NCI-H128 (cell line): Measurements from ENCODE around the gene TMEM163.
"Not testable (repeated sequence)": the region's sequence is repeated elsewhere in the genome, so short reads cannot be mapped to it uniquely, and the experiment has no call there.

Experiments used
- DNase-seq: peaks from one replicate; lab custom pipeline; 2025; ENCODE audit not compliant: unreplicated experiment; lab: John Stamatoyannopoulos, UW

Gene TMEM163

DNA sequence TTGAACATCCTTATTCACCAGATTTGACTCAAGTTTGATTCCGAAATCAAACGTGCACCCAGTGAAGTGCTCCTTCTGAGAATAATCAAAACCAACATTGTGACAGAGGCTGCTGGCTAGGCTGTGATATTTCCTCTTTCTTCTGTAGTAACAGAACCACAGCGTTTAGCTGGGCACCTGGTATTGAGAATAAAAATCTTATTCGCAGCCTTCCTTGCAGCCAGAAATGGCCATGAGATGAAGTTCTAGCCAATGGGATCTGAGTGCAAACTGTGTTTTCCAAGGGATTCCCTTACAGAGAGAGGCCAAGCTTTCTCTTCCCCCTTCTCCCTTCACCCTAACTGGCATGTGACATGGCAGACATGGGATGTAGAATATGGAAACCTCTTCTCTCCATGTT is 51.7 kb downstream of the TMEM163 start:
- no peak for DNase-seq

- DNase-seq: no peak
These were observed 52.9 kb downstream of the TMEM163 start for GRCh38 chr2:134665727-134666506.

GRCh38 chr2:134663451-134664450 is 55.0 kb downstream of the TMEM163 start:
- no peak for DNase-seq

DNA sequence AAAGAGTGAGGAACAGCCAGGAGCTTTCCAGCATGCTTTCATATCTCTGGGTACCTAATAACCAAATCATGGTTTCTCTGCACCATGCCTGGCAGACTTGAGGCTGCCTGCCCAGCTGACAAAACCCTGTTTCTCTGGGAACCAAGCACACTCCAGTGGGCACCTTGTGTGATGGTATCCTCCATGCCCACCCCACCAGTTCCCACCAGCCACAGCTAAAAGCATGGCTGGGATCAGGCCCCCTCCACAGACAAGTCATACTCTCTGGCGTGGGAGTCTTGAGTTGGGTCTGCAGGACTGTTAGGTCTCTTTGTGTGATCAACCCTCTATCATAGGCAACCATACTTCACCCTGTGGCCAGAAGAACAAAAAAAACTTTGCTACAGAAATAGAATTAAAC is 56.0 kb downstream of the TMEM163 start:
- DNase-seq: no peak

DNA sequence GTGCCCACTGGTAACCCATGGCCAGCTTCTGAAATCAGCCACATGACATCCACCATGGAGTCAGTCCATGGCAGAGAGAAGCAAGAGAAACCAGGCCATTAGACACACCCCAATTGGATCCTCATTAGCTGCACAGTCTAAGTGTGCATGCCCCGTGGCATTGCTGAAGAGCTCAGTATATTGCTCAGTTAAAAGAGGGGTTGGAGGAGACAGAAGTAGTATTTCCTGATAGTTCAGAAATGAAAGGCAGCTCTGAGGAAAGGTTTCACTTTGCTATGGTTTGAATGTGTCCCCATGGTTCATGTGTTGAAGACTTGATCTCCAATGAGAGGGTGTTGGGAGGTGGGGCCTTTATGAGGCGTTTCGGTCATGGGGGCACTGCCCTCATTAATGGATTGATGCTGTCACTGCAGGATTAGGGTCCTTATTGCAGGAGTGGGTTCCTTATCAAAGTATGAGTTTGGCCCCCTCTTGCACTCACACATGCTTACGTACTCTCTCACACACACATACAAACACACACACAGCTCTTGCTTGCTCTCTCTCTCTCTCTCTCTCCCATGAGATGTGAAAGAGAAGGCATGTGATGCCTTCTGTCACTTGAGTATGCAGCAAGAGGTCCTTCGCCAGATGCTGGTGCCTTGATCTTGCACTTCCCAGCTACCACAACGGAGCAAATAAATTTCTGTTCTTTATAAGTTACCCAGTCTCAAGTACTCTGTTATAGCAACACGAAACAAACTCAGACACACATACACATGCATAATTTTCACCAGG is 58.0 kb downstream of the TMEM163 start:
- no peak for DNase-seq

- DNase-seq: no peak
These were observed 59.1 kb downstream of the TMEM163 start for GRCh38 chr2:134659724-134660123.

GRCh38 chr2:134657650-134658250 is 61.0 kb downstream of the TMEM163 start:
- DNase-seq: no peak

DNA sequence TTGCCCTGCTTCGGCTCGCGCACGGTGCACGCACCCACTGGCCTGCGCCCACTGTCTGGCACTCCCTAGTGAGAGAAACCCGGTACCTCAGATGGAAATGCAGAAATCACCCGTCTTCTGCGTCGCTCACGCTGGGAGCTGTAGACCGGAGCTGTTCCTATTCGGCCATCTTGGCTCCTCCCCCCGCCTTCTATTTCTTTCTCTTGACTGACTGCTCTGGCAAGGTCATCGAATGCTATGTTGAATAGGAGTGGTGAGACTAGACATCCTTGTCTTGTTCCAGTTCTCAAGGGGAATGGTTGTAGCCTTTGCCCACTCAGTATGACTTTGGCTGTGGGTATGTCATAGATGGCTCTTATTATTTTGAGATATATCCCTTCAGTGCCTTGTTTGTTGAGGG is 62.4 kb downstream of the TMEM163 start:
- not testable (repeated sequence) for DNase-seq

GRCh38 chr2:134648586-134648985 is 70.2 kb downstream of the TMEM163 start:
- no peak for DNase-seq

DNA sequence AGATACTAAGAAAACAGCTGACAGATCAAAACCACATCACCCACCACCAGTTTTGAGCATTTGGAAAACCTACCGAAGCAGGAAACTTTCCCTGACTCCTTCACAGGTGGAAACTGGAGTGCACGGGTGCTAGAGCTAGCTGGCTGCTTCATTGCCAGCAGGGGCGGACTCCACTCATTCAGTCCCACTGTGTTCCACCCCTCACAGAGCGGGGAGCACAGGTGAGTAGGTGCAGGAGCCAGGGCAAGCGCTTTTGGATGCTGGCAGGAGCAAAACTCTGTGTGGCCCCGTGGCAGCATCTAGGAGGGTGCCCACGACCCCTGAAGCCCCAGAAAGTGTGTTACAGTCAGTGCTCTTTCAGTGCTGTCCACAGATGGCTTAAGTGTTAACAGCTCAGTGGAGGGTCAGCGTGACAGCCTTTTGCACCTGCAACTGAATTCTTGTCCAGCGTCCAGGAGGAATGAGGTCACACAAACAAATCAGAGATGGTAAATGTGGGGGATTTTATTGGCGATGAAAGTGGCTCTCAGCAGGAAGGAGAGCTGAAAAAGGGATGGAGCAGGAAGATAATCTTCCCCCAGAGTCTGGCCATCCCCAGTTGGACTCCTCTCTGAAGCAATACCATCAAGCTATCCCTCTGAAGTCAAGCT is 71.1 kb downstream of the TMEM163 start:
- no peak for DNase-seq

DNA sequence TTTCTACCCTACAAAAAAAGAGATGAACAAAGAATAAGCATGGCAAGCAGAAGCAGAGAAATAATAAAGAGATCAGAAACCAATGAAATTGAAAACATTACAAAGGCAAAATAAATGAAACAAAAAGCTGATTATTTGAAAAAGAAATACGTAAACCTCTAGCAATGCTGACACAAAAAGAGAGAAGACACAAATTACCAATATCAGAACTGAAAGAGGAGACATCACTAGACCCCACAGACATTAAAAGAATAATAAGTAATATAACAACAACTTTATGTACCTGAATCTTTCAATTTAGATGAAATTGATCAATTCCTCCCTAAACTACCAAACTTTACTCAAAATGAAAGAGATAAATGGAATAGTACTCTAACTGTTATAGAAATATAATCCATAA is 75.9 kb downstream of the TMEM163 start:
- DNase-seq: no peak

DNA sequence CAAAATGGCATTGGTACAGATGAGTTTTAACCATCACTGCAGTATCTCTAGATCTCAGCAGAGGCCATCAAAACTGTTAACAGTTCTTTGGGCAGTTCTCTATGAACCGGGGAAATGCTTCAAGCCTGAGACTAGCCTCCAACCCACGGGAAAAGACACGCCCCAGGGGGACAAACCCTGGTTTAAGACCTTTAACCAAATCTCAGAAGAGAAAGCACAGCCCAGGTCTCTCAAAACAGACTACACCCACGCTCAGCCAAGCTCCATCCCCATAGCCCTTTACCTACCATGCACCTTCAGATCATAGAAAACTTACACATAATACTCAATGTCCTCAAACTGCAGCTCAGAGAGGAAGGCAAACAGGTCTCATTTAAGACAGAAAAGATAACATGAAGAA is 78.3 kb downstream of the TMEM163 start:
- no peak for DNase-seq

DNA sequence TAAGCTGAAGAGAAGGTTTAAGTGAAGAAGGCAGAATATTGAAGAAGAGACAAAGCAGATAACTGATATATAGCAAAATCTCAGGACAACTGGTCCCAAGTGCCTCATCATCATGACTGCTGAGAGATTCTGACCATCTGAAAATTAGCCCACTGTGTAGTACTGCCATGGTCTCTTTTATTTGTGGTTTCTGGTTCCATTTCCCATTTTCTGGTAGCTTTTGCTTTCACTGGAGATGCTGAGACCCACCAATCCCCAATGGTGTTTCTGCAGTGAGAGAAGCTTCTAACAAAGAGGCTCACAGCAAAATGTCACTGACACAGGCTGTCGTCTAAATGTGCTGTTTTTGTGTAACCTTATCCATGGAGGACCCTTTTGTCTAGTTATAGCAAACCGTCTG is 79.5 kb downstream of the TMEM163 start:
- DNase-seq: no peak

GRCh38 chr2:134636714-134637113 is 82.1 kb downstream of the TMEM163 start:
- DNase-seq: no peak

DNA sequence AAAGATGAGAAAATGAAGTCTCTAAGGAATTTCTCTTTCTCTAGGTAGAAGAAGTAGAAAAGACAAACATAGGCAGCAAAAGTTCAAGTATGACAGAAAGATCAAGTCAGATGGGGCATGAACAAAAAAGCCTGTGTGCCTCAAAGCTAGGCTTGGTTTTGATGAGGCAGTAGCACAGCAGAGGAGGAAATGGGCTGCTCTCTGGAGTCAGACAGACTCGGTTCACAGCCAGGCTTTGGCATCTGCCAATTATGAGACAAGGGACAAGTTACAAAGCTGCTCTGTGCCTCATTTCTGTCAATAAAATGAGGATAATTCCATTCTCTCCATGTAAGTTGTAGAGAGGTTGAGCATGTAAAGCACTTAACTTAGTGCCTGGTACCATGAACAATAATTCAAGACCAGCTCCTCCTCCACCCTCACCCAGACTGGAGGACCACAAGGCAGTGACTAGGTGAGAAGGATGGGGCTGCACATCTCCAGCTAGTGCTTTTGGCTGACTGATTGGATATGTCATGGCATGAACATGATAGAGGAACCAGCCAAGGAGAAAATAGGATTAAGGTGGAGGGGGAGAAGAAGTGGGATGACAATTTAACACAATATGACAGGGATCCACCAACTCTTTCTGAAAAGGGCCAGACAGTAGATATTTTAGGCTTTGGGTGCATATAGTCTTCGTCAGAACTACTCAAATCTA is 84.6 kb downstream of the TMEM163 start:
- no peak for DNase-seq

DNA sequence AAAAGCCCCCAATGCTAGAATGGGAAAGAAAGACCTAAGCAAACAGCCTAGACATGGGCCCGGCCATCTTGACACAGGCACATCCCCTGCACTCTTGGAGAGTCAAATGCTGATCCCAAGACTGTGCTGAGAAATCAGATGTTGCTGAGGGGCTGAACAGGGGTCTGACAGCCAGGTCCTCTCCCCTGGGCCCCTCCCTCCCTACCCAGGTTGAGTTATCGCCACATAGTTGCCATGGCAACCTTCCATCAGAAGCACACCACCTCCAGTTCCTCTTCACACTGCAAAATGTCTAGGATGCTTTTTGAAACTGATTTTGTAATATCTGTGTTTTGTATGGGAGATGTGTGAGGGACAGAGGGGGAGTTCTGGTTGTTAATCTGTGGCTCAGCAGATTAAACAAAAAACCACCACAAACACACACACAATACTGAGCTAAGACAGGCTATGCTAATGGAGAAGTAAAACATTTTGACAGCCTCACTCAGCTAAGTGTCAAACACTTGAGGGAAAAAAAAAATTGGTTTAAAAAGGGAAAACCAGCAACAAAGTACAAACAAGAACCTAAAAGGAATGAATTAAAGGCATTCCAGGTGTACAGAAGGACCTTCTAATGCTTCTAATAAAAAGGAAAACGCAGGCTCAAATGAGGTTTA is 88.2 kb downstream of the TMEM163 start:
- no peak for DNase-seq

DNA sequence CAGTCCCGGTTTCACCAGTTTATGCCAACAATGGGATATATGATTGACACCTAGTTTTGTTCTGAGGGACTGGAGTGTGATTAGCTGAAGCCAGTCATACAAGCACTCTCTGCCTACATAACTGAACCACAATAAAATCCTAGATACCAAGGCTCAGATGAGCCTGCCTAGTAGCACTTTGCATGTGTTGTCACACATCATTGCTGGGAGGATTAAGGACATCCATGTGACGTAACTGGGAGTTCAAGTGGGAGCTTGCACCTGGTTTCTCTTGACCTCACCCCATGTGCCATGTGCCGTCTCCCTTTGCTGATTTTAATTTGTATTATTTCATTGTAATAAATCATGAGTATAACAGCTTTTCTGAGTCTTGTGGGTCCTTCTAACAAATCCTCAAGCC is 90.3 kb downstream of the TMEM163 start:
- no peak for DNase-seq

DNA sequence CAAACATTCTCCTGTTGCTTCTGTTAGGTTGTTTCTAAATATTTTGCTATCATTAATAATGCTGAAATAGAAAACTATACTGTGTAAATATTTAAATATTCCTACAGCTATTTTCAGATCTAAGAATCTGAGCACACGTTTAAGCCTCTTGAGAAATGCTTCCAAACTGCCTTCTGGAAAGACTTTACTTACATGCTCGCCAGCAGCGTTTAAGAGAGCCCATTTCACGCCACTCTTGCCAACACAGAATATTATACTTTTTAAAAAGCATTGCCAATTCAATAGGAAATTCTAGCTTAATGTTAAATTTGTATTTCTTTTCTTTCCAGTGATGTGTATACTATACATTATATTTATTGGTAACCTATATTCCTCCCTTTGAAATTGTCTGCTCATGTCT is 92.0 kb downstream of the TMEM163 start:
- no peak for DNase-seq

DNA sequence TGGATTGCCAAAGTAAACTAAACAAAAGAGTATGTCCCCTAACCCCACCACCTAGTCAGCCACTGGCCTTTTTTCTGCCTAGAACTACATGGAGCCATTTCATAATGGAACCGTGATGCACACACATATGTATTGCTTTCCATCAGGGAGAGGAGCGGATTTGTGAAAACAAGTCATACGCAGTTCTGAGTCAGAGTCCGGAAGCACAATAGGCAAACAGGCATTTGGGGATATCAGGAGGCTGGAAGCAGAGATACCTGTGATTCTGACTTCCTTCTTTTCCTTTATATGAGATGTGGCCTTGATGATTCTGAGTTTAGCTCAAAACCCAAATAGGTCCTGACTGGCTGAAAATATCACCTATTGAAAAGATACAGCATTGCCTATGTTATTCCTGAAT is 93.5 kb downstream of the TMEM163 start:
- no peak for DNase-seq
